NCI-H2196 treated with DMSO at 0.1 percent for 48 hours (cell line): ENCODE results near the gene FXYD2.

Source experiments
- DNase-seq: peaks from one replicate; lab custom pipeline; 2025; ENCODE audit not compliant: unreplicated experiment; lab: John Stamatoyannopoulos, UW

Gene FXYD2

DNA sequence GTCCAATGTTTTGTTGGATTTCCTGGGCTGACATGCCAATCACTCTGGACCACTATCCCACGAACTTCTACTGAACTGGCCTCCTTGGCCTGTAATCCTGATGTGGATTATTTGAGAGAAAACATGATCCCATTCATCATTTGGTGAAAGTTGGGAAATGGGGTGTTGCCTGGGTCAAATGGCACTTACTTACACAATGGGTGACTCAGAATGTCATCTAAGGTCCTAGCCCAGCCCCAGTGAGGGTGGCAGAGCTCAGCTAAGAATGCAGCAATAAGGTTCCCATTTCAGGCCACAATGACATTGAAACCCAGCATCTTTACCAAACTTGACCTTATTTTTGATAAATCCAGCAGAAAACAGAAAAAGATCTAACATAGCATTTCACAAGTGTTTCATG is 19.5 kb downstream of the FXYD2 start:
- no peak for DNase-seq

GRCh38 chr11:117803896-117804295 is 20.6 kb downstream of the FXYD2 start:
- DNase-seq, result no peak

DNA sequence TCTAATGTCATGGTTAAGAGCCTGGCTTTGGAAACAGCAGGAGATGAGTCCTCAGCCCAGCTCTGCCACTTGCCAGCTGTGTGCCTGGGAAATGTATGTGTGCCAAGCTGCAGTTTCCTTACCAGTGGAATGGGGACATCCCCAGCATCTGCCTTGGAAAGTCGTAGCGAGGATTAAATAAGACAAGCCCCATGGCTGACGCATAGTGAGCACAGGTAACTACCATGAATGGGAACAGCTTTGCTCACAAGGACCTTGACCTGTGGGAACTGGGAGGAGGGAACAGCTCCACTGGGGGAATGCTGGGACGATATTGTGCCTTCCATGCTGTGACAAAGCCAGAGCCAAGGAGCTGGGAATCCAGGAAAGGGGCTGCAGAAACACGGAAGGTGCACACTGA is 24.9 kb downstream of the FXYD2 start:
- DNase-seq, result no peak

DNA sequence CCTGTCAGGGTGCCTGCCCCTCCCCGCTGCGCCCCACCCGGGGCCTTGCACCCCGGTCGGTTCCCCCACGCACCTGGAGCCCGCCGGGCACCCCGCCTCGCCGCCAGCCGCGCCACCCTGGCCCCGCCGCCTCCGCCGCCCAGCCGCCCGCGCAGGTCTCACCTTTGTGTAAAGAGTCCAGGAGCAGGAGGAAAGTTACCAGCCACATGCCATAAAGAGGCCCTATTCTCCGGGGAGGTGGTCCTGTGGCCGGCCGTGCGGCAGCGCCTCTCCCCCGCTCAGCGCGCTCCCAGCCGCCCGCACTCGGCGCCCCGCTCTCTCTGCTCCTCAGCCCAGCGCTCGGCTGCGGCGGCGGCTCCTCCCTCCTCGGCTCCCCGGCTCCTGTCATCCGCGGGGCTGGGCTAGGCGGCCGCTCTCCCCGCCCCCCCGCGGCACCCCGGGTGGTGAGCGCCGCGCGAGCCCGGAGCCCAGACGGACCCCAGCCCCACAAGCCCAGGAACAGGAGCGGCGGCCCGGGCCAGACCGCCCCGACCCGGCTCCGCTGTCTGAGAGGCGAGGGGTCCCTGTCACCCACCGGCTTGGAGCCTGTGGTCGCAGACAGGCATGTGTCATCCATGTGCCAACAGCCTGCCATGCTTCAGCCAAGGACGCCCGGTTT is 27.5 kb downstream of the FXYD2 start, which contains the start of gene DSCAML1:
Gene DSCAML1 (minus strand): TSS at position 345 of the 658 bp plus-strand sequence. CDS start 137 bp downstream, at position 208.
- no peak for DNase-seq

DNA sequence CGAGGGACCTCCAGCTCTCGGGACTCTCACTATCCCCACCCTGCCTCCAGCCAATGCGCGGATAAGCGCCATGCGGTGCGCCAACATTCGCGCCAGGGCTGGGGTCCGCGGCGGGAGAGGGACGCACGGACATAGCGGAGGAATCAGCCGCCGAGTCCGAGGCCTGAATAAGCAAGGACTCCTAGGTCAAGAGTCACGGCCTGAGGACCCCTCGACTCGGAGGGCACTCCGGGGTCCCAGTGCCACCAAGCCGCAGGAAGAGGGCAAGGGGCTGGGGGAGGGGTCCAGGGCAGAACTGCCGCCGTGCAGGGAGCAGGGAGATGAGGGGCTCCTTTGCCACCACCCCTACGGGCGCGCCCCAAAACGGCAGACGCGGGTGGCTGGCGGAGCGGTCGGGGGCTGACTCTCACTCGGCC is 28.1 kb downstream of the FXYD2 start:
- no peak for DNase-seq

DNA sequence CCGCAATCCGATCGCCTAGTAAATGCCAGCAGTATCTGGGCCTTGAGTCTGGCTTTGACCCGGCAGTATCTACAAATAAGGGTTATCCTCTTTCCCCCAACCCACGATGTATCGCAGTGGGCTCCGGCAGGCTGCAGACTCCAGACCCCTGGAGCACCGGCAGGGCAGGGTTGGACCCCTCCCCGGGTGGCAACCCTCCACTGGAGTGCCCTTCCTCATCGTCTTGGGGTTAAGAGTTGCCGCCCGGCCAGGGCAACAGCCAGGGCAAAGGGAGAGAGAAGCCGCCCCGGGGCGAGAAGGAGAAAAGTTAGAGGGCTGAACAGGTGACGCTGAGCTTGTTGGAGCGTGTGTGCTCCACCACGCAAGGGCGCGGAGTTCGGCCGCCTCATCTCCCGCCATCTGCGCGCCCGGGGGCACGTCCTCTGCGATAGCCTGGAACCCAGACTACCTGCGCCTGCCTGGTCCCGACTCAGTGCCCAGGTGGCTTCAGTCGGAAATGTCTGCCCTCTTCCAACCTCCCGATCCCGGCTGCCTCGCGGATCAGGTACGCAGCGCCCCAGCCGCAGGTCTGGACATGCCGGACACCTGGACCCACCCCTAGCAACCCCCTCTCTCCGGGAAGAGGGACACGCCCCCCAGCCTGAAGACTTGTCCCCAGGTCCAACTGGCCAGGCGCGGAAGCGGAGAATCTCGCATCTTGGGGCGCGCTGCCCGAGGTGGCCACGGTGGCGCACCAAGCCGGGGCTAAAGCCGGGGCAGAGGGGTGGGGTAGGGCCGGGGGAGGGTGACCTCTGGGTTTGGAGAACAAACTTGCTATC is 28.7 kb downstream of the FXYD2 start:
- DNase-seq, result no peak

- DNase-seq, result no peak
Observed at GRCh38 chr11:117794772-117795629, 29.5 kb downstream of the FXYD2 start.

DNA sequence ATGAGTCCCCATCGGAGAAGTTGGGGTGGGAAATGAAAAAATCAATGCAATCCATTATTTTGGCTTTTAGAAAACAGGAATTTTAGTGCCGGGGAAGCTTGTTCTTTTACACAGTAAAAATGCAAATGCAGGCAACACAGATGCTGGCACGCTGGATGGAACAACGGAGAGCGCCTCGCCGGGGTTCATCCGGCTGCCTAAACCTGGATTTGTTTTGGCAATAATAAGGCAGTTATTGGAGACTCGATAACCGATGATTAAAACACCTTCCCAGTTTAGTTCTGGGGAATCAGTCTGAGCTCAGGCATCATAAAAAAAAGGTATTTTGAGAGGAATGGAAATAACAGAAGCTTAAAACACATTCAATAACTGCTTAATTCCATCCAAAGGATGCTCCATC is 30.4 kb downstream of the FXYD2 start:
- no peak for DNase-seq

GRCh38 chr11:117793583-117793982 is 31.0 kb downstream of the FXYD2 start:
- DNase-seq, result no peak

- no peak for DNase-seq
Observed at GRCh38 chr11:117792992-117793391, 31.6 kb downstream of the FXYD2 start.

DNA sequence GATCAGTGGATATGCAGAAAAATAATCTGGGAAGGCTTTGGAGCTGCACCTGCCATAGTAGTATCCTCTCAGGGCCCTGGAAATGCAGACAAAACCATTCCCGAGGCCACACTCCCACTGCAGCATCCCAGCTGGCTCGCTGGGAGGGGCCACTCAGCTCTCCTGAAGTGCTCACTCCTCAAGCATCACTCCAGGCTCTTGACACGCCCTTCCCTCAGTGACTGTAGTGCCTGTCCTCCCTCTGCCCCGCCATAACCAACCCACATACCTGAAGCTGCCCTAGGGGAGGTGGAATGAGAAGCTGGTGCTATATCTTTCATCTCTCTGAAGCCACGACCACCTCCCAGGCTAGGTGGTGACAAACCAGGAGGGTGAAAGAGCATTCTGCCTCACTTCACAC is 32.3 kb downstream of the FXYD2 start:
- DNase-seq, result no peak

DNA sequence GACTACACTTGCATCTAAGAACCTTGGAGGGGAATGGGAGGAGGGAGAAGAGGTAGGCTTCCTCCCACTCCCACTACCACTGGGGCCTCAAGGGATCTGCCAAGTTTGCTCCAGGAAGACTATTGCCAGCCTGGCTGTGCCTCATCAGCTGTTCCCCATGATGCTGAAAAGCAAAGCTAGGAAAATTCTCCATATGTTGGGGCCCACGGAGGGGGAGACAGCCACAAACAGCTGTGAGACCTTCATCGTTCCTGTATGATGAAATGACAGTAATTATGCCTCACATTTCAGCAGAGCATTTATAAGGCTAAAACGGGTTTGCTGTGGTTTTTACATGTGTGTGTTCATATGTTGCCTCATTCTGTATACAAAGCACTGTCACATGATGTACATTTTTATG is 34.3 kb downstream of the FXYD2 start:
- no peak for DNase-seq

GRCh38 chr11:117789241-117789640 is 35.3 kb downstream of the FXYD2 start:
- no peak for DNase-seq

DNA sequence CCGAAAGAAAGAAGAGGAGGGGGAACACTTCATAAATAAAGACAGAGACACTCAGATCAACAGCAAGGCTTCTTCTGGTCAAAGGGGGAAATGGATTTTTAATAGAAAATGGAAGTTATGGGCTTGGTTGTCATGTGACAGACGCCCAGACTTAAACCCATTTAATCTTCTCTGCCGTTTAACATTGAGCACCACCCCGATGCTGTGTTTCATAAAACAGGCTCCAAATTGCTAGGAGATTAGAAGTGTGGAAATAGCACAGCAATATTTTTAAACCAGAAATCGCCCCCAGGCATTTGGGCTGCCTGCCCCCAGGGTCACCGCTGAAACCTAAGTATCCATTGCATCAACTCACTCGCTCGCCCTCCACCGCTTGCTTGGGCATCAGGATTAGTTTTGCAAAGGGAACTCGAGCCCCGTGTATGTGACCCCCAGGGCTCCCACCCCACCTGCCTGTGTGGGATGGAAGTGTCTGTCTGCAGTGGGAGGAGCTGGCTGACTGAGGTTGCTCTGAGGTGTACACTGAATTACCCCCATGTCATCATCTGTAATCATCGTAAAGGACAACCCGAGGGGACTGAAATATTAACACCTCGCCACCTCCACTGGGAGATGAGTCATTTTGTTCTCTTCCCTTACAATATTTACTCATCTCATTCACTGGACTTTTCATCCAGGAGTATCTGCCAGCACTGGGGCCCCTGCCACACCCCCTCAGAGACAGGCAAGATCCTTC is 38.2 kb downstream of the FXYD2 start:
- peak; percentile 24 for DNase-seq

- DNase-seq, result no peak
Observed at GRCh38 chr11:117782101-117782500, 42.4 kb downstream of the FXYD2 start.

GRCh38 chr11:117781627-117782026 is 42.9 kb downstream of the FXYD2 start:
- no peak for DNase-seq

DNA sequence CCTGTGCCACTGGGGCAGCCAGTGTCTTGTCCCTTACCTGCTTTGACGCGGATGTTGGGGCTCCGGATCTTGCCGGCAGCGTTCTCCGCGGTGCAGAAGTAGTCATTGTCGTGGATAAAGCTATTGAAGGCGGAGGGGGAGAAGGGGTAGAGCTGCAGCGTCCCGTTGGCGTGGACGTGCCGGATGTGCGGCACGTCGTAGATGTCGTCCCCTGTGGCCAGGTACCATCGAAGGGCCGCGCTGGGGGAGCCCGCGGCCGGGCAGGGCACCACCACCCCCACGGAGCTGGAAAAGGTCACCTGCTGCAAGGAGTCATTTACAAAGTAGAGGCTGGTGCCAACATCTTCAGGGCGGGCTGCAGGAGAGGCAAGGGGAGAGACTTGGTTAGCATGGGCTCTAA is 44.1 kb downstream of the FXYD2 start:
- DNase-seq, result no peak

- no peak for DNase-seq
Observed at GRCh38 chr11:117774553-117774952, 50.0 kb downstream of the FXYD2 start.

GRCh38 chr11:117772360-117772759 is 52.2 kb downstream of the FXYD2 start:
- DNase-seq, result no peak

GRCh38 chr11:117771841-117772240 is 52.7 kb downstream of the FXYD2 start:
- DNase-seq, result no peak

- no peak for DNase-seq
Observed at GRCh38 chr11:117771197-117771596, 53.3 kb downstream of the FXYD2 start.
